HepG2 (cell line): ENCODE results near the gene M1AP. TPM values are rescaled to one million over a fixed set of nuclear protein-coding genes. Genes with fewer than 3 reads are reported as not detected.

Experiments
- FIP1L1 ChIP-seq: fragments of 200-400 bp; formaldehyde crosslinking; IDR thresholded peaks from 2 replicates; pipeline ENCODE4 v1.6.1; 2018; ENCODE audit warnings: low read depth, mild to moderate bottlenecking, low read length, moderate library complexity, borderline replicate concordance; ENCODE audit not compliant: insufficient read depth
- GABPA ChIP-seq, 2 experiments: IDR thresholded peaks; 2 replicates each; pipeline ENCODE4 v1.6.1; 2011 to 2016; ENCODE audit warnings: low read depth in 2 of 2, low read length in 1 of 2, missing biosample characterization in 1 of 2, missing genetic modification characterization in 1 of 2
- HMG20A ChIP-seq: IDR thresholded peaks from 2 replicates; pipeline ENCODE4 v1.6.1; 2016; ENCODE audit warnings: borderline replicate concordance
- HMGA1 ChIP-seq: sonication (generic); formaldehyde crosslinking; conservative IDR thresholded peaks from 2 replicates; pipeline ENCODE4 v1.4.0; 2020; ENCODE audit warnings: missing genetic modification reagents
- KLF15 ChIP-seq: sonication (generic); formaldehyde crosslinking; IDR thresholded peaks from 2 replicates; pipeline ENCODE4 v1.8.1; 2023; ENCODE audit warnings: borderline replicate concordance, mild to moderate bottlenecking, inconsistent platforms, missing genetic modification reagents, mixed read lengths
- KLF9 ChIP-seq: IDR thresholded peaks from 2 replicates; pipeline ENCODE4 v1.6.1; 2016; ENCODE audit warnings: low read depth
- MAF1 ChIP-seq: sonication (generic); formaldehyde crosslinking; IDR thresholded peaks from 2 replicates; pipeline ENCODE4 v1.5.0; 2020; ENCODE audit warnings: missing genetic modification reagents, borderline replicate concordance
- MYNN ChIP-seq: sonication (generic); formaldehyde crosslinking; IDR thresholded peaks from 2 replicates; pipeline ENCODE4 v1.4.0; 2020; ENCODE audit warnings: mild to moderate bottlenecking, low read depth, missing genetic modification reagents
- PHB2 ChIP-seq: fragments of 450-650 bp; IDR thresholded peaks from 2 replicates; pipeline ENCODE4 v1.6.1; 2018; ENCODE audit not compliant: partially characterized antibody
- SMC3 ChIP-seq: IDR thresholded peaks from 2 replicates; pipeline ENCODE4 v1.6.1; 2011; ENCODE audit warnings: low read length, improper control_type of control experiment
- YEATS2 ChIP-seq: sonication (generic); formaldehyde crosslinking; IDR thresholded peaks from 2 replicates; pipeline ENCODE4 v1.4.0; 2020; ENCODE audit warnings: missing genetic modification reagents, borderline replicate concordance
- ZNF12 ChIP-seq: sonication (generic); formaldehyde crosslinking; IDR thresholded peaks from 2 replicates; pipeline ENCODE4 v1.5.0; 2020; ENCODE audit warnings: missing genetic modification reagents
- ZNF124 ChIP-seq: sonication (generic); formaldehyde crosslinking; IDR thresholded peaks from 2 replicates; pipeline ENCODE4 v1.4.0; 2020; ENCODE audit warnings: missing genetic modification reagents
- ZNF577 ChIP-seq: sonication (generic); formaldehyde crosslinking; IDR thresholded peaks from 2 replicates; pipeline ENCODE4 v1.4.0; 2020; ENCODE audit warnings: mild to moderate bottlenecking, low read depth, missing genetic modification reagents, borderline replicate concordance
- polyA plus RNA-seq, 8 experiments: library from polyadenylated mRNA; depleted of rRNA in 3 of 8; stranded (reverse) in 7 of 8; unstranded in 1 of 8; fragments of >200 nt; fragmentation: Illumina TruSeq in 4 of 8; extraction: Trizol in 4 of 8; gene quantifications; 2 replicates each; pipeline versions ENCODE4 v1.2.1 to v1.2.3, GENCODE V29; 2011 to 2016; ENCODE audit warnings: low read depth in 4 of 8, missing spikeins in 1 of 8, mixed read lengths in 1 of 8; ENCODE audit not compliant: insufficient read depth in 1 of 8
- total RNA-seq, 5 experiments: library from RNA; depleted of rRNA; stranded (reverse); fragments of >200 nt; fragmentation: Illumina TruSeq; extraction: Trizol; gene quantifications; 2 replicates each; pipeline ENCODE4 v1.2.3, GENCODE V29; 2016; ENCODE audit warnings: low read depth in 1 of 5
- TF ChIP-seq, protein P1 (sequence below): sonication (generic); formaldehyde crosslinking; IDR thresholded peaks from 2 replicates; pipeline ENCODE4 v1.4.0; 2020; ENCODE audit warnings: low read depth, mild to moderate bottlenecking, missing genetic modification reagents
- TF ChIP-seq, protein P2 (sequence below): sonication (generic); formaldehyde crosslinking; IDR thresholded peaks from 2 replicates; pipeline ENCODE4 v1.4.0; 2020; ENCODE audit warnings: low read depth, mild to moderate bottlenecking, missing genetic modification reagents
- TF ChIP-seq, protein P3 (sequence below): sonication (generic); formaldehyde crosslinking; IDR thresholded peaks from 2 replicates; pipeline ENCODE4 v1.8.1; 2023; ENCODE audit warnings: missing genetic modification reagents, inconsistent platforms, borderline replicate concordance
- TF ChIP-seq, protein P4 (sequence below): IDR thresholded peaks from 2 replicates; pipeline ENCODE4 v1.6.1; 2016; ENCODE audit warnings: mild to moderate bottlenecking
- TF ChIP-seq, protein P5 (sequence below), 2 experiments: sonication (generic) in 1 of 2; formaldehyde crosslinking in 1 of 2; IDR thresholded peaks; 2 replicates each; pipeline versions ENCODE4 v1.4.0 to v1.6.1; 2018 to 2020; ENCODE audit warnings: missing genetic modification reagents in 2 of 2, borderline replicate concordance in 1 of 2, low read depth in 1 of 2, mild to moderate bottlenecking in 1 of 2, missing biosample characterization in 1 of 2
- TF ChIP-seq, protein P6 (sequence below): sonication (generic); formaldehyde crosslinking; IDR thresholded peaks from 2 replicates; pipeline ENCODE4 v1.5.0; 2020; ENCODE audit warnings: missing genetic modification reagents

The M1AP gene
- total and polyA plus RNA-seq, 2 of the 13 experiments (the other 11 are each of a cell fraction or from before 2014, with no cell fraction given): not detected

DNA sequence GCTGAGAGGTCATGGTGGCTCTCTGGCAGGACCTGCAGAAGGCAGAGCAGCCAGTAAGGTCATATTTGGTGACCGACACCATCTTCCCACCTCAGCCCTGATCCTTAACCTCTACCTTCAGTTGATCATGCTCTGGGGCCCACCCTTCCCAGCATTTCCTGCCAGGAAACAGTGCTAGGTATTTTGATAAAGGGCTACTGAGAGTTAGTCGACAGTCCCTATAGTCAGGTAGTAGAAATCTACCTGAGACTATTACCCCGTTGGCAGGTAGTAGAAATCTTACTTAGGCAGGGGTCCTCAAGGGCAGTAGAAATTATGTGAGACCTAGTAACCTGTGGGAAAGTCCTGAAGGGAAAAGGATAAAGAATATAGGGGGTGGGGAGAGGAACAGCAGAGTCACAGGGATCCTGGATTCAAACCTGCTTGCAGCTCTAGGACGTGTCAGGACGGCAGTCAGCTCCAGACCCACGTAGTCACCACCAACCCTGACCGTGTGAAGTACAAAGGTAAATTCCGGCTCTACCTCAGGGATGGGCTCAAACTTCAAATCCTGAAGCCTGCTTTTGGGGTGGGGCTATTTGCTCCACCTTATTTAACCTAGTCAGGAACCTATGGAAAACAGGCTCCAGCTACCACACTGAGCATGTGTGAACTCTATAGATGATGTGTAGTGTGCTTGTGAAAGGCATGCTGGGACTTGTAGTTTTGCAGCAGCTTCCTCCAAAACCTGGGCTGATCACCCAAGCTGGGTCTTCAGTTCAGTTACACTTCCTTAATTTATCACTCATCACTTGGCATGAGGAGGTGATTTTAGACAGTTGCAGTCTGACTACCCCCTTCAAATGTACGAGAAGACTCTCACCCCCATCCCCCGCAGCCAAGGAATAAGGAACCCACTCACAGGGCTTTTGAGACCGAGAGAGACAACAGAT lies 122.1 kb downstream of the M1AP start, which contains the start of gene DQX1 (continued):
- TF ChIP-seq PHB2: no peak
- TF ChIP-seq, protein P1, sequence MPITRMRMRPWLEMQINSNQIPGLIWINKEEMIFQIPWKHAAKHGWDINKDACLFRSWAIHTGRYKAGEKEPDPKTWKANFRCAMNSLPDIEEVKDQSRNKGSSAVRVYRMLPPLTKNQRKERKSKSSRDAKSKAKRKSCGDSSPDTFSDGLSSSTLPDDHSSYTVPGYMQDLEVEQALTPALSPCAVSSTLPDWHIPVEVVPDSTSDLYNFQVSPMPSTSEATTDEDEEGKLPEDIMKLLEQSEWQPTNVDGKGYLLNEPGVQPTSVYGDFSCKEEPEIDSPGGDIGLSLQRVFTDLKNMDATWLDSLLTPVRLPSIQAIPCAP (CRISPR knock-in tag): no peak
- TF ChIP-seq HMGA1: no peak
- TF ChIP-seq MAF1: no peak
- peak; percentile 84; the same call in 1 of the 2 replicates for TF ChIP-seq ZNF124 (CRISPR knock-in tag)
- TF ChIP-seq KLF15 (CRISPR knock-in tag): no peak
- no peak for TF ChIP-seq ZNF12 (CRISPR knock-in tag)
- no peak for TF ChIP-seq ZNF577 (CRISPR knock-in tag)
- no peak; the same call in 1 of the 2 replicates for TF ChIP-seq GABPA (IDR thresholded peaks at IDR 0.05; ENCODE audit: low read depth, low read length)
- peak; percentile 88 for TF ChIP-seq GABPA (CRISPR knock-in tag; IDR thresholded peaks at IDR 0.05; ENCODE audit: low read depth)
- TF ChIP-seq, protein P2, sequence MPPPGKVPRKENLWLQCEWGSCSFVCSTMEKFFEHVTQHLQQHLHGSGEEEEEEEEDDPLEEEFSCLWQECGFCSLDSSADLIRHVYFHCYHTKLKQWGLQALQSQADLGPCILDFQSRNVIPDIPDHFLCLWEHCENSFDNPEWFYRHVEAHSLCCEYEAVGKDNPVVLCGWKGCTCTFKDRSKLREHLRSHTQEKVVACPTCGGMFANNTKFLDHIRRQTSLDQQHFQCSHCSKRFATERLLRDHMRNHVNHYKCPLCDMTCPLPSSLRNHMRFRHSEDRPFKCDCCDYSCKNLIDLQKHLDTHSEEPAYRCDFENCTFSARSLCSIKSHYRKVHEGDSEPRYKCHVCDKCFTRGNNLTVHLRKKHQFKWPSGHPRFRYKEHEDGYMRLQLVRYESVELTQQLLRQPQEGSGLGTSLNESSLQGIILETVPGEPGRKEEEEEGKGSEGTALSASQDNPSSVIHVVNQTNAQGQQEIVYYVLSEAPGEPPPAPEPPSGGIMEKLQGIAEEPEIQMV (CRISPR knock-in tag): no peak
- peak; percentile 22; the same call in 1 of the 2 replicates for TF ChIP-seq SMC3
- TF ChIP-seq YEATS2 (CRISPR knock-in tag): peak; percentile 76; the same call in 1 of the 2 replicates
- no peak for TF ChIP-seq HMG20A (CRISPR knock-in tag)
- no peak for TF ChIP-seq FIP1L1
- 0 out of 2 replicates have a peak, but pooled peaks have one; percentile 67 for TF ChIP-seq KLF9 (CRISPR knock-in tag)
- TF ChIP-seq, protein P3, sequence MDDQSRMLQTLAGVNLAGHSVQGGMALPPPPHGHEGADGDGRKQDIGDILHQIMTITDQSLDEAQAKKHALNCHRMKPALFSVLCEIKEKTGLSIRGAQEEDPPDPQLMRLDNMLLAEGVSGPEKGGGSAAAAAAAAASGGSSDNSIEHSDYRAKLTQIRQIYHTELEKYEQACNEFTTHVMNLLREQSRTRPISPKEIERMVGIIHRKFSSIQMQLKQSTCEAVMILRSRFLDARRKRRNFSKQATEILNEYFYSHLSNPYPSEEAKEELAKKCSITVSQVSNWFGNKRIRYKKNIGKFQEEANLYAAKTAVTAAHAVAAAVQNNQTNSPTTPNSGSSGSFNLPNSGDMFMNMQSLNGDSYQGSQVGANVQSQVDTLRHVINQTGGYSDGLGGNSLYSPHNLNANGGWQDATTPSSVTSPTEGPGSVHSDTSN (CRISPR knock-in tag): no peak
- TF ChIP-seq, protein P4, sequence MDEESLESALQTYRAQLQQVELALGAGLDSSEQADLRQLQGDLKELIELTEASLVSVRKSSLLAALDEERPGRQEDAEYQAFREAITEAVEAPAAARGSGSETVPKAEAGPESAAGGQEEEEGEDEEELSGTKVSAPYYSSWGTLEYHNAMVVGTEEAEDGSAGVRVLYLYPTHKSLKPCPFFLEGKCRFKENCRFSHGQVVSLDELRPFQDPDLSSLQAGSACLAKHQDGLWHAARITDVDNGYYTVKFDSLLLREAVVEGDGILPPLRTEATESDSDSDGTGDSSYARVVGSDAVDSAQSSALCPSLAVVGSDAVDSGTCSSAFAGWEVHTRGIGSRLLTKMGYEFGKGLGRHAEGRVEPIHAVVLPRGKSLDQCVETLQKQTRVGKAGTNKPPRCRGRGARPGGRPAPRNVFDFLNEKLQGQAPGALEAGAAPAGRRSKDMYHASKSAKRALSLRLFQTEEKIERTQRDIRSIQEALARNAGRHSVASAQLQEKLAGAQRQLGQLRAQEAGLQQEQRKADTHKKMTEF (CRISPR knock-in tag): peak; percentile 60; the same call in 1 of the 2 replicates
- no peak for TF ChIP-seq MYNN (CRISPR knock-in tag)
- TF ChIP-seq, protein P5, sequence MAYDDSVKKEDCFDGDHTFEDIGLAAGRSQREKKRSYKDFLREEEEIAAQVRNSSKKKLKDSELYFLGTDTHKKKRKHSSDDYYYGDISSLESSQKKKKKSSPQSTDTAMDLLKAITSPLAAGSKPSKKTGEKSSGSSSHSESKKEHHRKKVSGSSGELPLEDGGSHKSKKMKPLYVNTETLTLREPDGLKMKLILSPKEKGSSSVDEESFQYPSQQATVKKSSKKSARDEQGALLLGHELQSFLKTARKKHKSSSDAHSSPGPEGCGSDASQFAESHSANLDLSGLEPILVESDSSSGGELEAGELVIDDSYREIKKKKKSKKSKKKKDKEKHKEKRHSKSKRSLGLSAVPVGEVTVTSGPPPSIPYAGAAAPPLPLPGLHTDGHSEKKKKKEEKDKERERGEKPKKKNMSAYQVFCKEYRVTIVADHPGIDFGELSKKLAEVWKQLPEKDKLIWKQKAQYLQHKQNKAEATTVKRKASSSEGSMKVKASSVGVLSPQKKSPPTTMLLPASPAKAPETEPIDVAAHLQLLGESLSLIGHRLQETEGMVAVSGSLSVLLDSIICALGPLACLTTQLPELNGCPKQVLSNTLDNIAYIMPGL (CRISPR knock-in tag; IDR thresholded peaks at IDR 0.05; ENCODE audit: borderline replicate concordance in 1 of 2, low read depth in 1 of 2): peak; percentile 24 to 52; a peak in 1 of 4 replicates
- TF ChIP-seq, protein P6, sequence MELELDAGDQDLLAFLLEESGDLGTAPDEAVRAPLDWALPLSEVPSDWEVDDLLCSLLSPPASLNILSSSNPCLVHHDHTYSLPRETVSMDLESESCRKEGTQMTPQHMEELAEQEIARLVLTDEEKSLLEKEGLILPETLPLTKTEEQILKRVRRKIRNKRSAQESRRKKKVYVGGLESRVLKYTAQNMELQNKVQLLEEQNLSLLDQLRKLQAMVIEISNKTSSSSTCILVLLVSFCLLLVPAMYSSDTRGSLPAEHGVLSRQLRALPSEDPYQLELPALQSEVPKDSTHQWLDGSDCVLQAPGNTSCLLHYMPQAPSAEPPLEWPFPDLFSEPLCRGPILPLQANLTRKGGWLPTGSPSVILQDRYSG (CRISPR knock-in tag): no peak
